ENCODE measurements around the gene DISP2. TPM values are rescaled to one million over a fixed set of nuclear protein-coding genes. Genes with fewer than 3 reads are reported as not detected.

The DISP2 gene
- total RNA-seq, 1 experiment from 2014 or later, result 10.0 TPM

DNA sequence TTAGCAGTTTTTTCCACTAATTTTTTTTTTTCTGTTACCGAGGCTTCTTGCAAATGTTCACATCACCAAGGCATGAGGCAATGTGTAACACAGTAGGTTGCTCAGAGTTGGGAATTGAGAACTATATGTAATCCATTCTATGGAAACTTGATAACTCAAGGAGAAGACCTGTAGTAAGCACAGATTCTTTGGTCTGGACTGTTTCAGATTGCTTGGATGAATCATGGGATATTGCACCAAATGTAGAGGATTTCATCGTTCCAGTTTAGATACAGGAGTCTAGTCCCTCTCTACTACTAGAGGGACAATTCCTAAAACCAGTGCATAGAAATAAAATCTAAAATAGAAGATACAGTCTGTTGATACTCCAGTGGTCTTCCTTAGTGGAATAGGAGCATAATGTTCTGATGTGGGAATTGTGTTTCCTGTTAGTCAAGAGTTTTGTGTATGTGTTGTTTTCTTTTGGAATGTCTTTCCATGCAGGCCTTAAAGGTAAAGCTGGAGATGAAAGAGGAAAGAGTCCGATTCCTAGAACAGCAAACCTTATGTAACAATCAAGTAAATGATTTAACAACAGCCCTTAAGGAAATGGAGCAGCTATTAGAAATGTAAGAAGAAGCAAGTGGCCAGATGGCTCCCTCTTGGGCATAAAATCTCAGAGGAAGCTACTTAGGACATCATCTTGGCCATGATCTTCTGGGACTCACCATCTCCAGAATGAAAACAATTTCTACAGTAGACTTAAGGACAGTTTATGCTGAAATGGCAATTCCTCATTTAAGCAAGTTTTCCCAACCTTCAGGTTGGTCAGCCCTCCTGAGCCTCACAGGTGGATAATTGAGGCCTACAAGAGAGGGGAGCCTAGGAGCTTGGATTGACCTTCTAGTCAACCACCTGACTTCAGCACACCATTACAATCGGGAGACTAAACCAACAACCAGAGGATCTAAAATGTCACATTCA is 35.2 kb downstream of the DISP2 start:
- Histone ChIP-seq H3K27ac (ENCODE audit: low read length) (no peak overlapping the region), H3K27me3 (ENCODE audit: control insufficient read depth, insufficient read depth, low read length) (no peaks in the 10 kb centered on the region), H3K4me1 (ENCODE audit: control insufficient read depth, insufficient read depth, low read length) (no peaks in the 10 kb centered on the region), H3K4me3 (ENCODE audit: low read depth in 2 of 2, low read length in 2 of 2) (no peak overlapping the region), H3K9me3 (ENCODE audit: control insufficient read depth, insufficient read depth, low read depth, low read length) (no peaks in the 10 kb centered on the region), H3K36me3 (ENCODE audit: control insufficient read depth, insufficient read depth, low read length) (peaks cover 24% of the 10 kb centered on the region)
- no peak for DNase-seq (ENCODE audit: low read depth, low spot score)
- TSS peak; percentile 77 for BruUV-seq (replicated peaks)
- intact Hi-C loops (cut with micrococcal nuclease; ENCODE audit: unreplicated experiment) (no loop called here), in situ Hi-C loops (cut with HindIII; ENCODE audit: low pct_unique_long_range_greater_than_20kb, low sequenced_read_pairs) (no loop called here)
- no peak for ATAC-seq
- TF ChIP-seq POLR2AphosphoS5 (IDR thresholded peaks at IDR 0.05; ENCODE audit: low read depth, low read length) (no peak), TCF7L2 (IDR thresholded peaks at IDR 0.05; ENCODE audit: low read depth, low read length) (no peak), SIN3A (IDR thresholded peaks at IDR 0.05; ENCODE audit: borderline replicate concordance, insufficient read depth, low read depth, low read length) (no peak)
- TF ChIP-seq, protein P1, sequence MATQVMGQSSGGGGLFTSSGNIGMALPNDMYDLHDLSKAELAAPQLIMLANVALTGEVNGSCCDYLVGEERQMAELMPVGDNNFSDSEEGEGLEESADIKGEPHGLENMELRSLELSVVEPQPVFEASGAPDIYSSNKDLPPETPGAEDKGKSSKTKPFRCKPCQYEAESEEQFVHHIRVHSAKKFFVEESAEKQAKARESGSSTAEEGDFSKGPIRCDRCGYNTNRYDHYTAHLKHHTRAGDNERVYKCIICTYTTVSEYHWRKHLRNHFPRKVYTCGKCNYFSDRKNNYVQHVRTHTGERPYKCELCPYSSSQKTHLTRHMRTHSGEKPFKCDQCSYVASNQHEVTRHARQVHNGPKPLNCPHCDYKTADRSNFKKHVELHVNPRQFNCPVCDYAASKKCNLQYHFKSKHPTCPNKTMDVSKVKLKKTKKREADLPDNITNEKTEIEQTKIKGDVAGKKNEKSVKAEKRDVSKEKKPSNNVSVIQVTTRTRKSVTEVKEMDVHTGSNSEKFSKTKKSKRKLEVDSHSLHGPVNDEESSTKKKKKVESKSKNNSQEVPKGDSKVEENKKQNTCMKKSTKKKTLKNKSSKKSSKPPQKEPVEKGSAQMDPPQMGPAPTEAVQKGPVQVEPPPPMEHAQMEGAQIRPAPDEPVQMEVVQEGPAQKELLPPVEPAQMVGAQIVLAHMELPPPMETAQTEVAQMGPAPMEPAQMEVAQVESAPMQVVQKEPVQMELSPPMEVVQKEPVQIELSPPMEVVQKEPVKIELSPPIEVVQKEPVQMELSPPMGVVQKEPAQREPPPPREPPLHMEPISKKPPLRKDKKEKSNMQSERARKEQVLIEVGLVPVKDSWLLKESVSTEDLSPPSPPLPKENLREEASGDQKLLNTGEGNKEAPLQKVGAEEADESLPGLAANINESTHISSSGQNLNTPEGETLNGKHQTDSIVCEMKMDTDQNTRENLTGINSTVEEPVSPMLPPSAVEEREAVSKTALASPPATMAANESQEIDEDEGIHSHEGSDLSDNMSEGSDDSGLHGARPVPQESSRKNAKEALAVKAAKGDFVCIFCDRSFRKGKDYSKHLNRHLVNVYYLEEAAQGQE (IDR thresholded peaks at IDR 0.05; ENCODE audit: insufficient read depth in 1 of 2, low read depth in 2 of 2, low read length in 1 of 2), result no peak
- TF ChIP-seq, protein P2, sequence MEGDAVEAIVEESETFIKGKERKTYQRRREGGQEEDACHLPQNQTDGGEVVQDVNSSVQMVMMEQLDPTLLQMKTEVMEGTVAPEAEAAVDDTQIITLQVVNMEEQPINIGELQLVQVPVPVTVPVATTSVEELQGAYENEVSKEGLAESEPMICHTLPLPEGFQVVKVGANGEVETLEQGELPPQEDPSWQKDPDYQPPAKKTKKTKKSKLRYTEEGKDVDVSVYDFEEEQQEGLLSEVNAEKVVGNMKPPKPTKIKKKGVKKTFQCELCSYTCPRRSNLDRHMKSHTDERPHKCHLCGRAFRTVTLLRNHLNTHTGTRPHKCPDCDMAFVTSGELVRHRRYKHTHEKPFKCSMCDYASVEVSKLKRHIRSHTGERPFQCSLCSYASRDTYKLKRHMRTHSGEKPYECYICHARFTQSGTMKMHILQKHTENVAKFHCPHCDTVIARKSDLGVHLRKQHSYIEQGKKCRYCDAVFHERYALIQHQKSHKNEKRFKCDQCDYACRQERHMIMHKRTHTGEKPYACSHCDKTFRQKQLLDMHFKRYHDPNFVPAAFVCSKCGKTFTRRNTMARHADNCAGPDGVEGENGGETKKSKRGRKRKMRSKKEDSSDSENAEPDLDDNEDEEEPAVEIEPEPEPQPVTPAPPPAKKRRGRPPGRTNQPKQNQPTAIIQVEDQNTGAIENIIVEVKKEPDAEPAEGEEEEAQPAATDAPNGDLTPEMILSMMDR (IDR thresholded peaks at IDR 0.05), result no peak
- POLR2A ChIA-PET, result no interaction called here
- CTCF ChIA-PET, result no interaction called here

DNA sequence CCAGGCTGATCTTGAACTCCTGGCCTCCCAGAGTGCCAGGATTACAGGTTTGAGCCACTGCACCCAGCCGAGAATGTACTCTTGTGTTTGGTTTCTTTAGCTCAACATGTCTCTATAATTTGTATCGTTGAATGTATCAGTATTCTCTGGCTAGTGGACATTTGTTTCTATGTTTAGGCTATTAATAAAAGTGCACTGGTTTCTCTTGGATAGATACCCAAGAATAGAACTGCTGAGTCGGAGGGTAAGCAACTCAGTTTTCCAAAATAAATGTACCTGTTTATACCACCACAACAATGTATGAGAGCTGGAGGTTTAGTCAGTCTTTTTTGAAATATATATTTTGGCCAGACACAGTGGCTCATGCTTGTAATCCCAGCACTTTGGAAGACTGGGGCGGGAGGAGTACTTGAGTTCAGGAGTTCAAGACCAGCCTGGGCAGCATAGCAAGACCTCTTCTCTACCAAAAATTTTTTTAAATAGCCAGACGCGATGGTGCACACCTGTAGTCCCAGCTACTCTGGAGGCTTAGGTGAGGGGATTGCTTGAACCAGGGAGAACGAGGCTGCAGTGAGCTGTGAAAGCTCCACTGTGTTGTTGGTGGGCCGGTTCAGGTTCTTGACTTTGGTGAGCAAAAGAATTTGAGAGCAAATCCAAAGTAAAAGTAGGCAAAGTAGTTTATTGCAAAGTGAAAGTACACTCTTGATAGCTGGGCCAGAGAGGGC is 39.8 kb downstream of the DISP2 start:
- ATAC-seq, result no peak
- Histone ChIP-seq H3K9me3 (ENCODE audit: control insufficient read depth, insufficient read depth, low read depth, low read length) (no peaks in the 10 kb centered on the region), H3K27ac (ENCODE audit: low read length) (no peak overlapping the region), H3K4me1 (ENCODE audit: control insufficient read depth, insufficient read depth, low read length) (no peaks in the 10 kb centered on the region), H3K27me3 (ENCODE audit: control insufficient read depth, insufficient read depth, low read length) (no peaks in the 10 kb centered on the region), H3K36me3 (ENCODE audit: control insufficient read depth, insufficient read depth, low read length) (peaks cover 6% of the 10 kb centered on the region), H3K4me3 (ENCODE audit: low read depth in 2 of 2, low read length in 2 of 2) (no peak overlapping the region)
- in situ Hi-C loops (cut with HindIII; ENCODE audit: low pct_unique_long_range_greater_than_20kb, low sequenced_read_pairs), result no loop called here
- DNase-seq (ENCODE audit: low read depth, low spot score), result no peak
- ChIA-PET POLR2A (interaction anchor here (0.6 kb wide), 1 partner anchor 288 kb away, joined by 3 read pairs; no protein-coding TSS in a partner anchor), CTCF (interaction anchor here (0.6 kb wide), 1 partner anchor 22 kb away, joined by 4 read pairs; no protein-coding TSS in a partner anchor)
- intact Hi-C loops (cut with micrococcal nuclease; ENCODE audit: unreplicated experiment), result no loop called here
- TF ChIP-seq, protein P2 (IDR thresholded peaks at IDR 0.05), result no peak
- TF ChIP-seq POLR2AphosphoS5 (IDR thresholded peaks at IDR 0.05; ENCODE audit: low read depth, low read length), result no peak
- TF ChIP-seq TCF7L2 (IDR thresholded peaks at IDR 0.05; ENCODE audit: low read depth, low read length), result no peak
- no peak for TF ChIP-seq SIN3A (IDR thresholded peaks at IDR 0.05; ENCODE audit: borderline replicate concordance, insufficient read depth, low read depth, low read length)
- TF ChIP-seq, protein P1 (IDR thresholded peaks at IDR 0.05; ENCODE audit: insufficient read depth in 1 of 2, low read depth in 2 of 2, low read length in 1 of 2), result no peak
- no TSS peak for BruUV-seq (replicated peaks)

All from Panc1 (cell line).